GM19043 (cell line): Measurements from ENCODE around the gene CDCA4.
"Not testable (repeated sequence)": the region's sequence is repeated elsewhere in the genome, so short reads cannot be mapped to it uniquely, and the experiment has no call there.

Experiments used
- ATAC-seq: cut with Tn5 transposase; IDR thresholded peaks from one replicate; pipeline ENCODE4 v1.9.1; 2021; ENCODE audit warnings: low read depth; ENCODE audit not compliant: unreplicated experiment

The CDCA4 gene

DNA sequence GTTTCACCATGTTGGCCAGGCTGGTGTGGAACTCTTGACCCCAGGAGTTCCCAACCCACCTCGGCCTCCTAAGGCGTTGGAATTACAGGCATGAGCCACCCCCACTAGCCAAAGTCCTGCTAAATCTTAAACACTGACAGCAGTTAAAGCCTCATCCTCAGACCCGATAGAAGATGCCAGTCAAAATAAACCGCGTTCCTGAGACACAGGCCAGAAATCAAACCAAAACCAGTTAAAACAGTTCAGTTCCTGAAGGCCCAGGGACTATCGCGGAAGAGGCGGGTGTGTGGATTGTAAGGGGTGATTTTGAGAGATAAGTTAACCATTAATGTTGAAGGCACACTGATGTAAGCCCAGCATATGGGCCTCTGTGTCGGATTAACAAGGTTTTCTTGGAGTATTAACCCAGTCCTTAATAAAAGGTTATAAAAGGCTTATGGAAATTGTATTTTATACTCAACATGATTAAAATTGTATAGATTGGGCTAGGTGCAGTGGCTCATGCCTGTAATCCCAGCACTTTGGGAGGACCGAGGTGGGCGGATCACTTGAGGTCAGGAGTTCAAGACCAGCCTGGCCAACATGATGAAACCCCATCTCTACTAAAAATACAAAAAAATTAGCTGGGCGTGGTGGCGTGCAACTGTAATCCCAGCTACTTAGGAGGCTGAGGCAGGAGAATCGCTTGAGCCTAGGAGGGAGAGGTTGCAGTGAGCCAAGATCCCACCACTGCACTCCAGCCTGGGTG is 18.7 kb upstream of the CDCA4 start:
- no peak for ATAC-seq

GRCh38 chr14:105035616-105036015 is 14.7 kb upstream of the CDCA4 start:
- ATAC-seq: not testable (repeated sequence)

- ATAC-seq: no peak
These were observed 13.6 kb upstream of the CDCA4 start for GRCh38 chr14:105034315-105035039.

GRCh38 chr14:105033412-105033900 is 12.6 kb upstream of the CDCA4 start:
- not testable (repeated sequence) for ATAC-seq

DNA sequence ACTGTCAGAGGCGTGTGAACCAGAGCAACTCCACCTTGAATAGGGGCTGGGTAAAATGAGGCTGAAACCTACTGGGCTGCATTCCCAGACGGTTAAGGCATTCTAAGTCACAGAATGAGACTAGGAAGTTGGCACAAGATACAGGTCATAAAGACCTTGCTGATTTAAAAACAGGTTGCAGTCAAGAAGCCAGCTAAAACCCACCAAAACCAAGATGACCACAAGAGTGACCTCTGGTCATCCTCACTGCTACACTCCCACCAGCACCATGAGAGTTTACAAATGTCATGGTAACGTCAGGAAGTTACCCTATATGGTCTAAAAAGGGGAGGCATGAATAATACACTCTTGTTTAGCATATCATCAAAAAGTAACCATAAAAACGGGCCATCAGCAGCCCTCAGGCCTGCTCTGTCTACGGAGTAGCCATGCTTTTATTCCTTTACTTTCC is 11.6 kb upstream of the CDCA4 start:
- ATAC-seq: not testable (repeated sequence)

GRCh38 chr14:105030836-105031396 is 10.0 kb upstream of the CDCA4 start:
- no peak for ATAC-seq

GRCh38 chr14:105030194-105030593 is 9.3 kb upstream of the CDCA4 start:
- no peak for ATAC-seq

GRCh38 chr14:105029402-105029801 is 8.5 kb upstream of the CDCA4 start:
- ATAC-seq: no peak

- ATAC-seq: no peak
These were observed 7.5 kb upstream of the CDCA4 start for GRCh38 chr14:105028251-105028927.

DNA sequence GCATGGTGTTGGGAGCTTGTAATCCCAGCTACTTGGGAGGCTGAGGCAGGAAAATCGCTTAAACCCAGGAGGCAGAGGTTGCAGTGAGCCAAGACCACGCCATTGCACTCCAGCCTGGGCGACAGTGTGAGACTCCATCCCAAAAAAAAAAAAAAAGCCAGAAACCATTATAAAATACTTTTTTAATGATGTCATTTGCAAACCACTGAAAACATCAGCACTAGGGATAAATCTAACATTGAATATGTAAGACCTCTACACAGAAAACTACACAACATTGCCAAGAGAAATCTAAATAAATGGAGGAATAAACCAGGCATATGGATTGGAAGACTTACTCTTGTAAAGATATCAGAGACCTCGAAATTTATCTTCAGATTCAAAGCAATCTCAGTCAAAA is 6.8 kb upstream of the CDCA4 start:
- ATAC-seq: not testable (repeated sequence)

DNA sequence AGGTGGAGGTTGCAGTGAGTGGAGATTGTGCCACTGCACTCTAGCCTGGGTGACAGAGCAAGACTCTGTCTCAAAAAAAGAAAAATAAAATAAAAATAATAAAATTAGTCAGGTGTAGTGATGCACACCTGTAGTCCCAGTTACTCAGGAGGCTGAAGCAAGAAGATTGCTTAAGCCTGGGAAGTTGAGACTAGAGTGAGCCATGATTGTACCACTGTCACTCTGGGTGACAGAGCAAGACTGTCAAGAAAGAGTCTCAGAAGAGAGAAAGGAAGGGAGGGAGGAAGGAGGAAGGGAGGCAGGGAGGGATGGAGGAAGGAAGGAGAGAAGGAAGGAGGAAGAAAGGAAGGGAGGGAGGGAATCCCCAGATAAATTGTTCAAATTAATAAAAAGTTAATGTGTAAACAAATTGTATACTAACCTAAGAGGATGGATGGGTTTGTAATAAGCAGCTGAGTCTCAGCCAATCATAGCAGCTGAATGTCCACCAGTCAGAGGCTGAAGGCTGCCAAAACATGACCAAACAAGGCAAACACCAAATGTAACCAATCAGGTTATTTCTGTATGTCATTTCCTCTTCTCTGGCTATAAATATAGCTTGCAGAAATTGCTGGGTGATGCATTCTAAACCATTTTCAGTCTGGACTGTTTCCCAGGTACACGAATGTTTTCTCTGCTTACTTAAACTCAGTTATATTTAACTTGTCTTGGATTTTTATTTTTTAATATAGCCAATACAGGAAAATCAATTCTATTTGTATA is 6.1 kb upstream of the CDCA4 start:
- ATAC-seq: no peak

- ATAC-seq: no peak
These were observed 5.3 kb upstream of the CDCA4 start for GRCh38 chr14:105026033-105026785.

- no peak for ATAC-seq
These were observed 4.5 kb upstream of the CDCA4 start for GRCh38 chr14:105025429-105025828.

GRCh38 chr14:105023791-105024480 is 3.1 kb upstream of the CDCA4 start:
- ATAC-seq: no peak

DNA sequence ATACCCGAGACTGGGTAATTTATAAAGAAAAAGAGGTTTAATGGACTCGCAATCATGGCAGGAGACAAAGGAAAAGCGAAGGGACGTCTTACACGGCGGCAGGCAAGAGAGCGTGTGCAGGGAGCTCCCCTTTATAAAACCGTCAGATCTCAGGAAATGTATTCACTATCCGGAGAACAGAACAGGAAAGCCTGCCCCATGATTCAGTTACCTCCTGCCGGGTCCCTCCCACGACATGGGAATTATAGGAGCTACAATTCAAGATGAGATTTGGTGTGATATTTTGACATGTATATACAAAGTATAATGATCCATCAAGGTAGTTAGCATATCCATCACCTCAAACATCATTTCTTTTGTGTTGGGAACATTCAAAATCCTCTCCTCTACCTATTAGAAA is 2.3 kb upstream of the CDCA4 start:
- ATAC-seq: no peak

DNA sequence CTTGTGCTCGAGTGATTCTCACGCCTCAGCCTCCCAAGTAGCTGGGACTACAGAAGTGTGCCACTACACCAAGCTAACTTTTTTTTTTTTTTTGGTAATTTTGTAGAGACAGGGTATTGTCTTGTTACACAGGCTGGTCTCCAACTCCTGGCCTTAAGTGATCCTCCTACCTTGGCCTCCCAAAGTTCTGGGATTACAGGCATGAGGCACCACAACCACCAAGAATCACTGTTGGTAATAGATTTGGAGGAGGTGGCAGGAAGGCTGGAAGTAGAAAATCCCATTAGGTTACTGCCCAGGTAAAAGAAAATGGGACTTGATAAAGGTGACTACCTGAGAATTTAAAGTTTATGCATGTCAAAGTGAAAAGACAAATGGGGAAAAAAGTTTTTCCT is 1.4 kb upstream of the CDCA4 start:
- ATAC-seq: no peak

DNA sequence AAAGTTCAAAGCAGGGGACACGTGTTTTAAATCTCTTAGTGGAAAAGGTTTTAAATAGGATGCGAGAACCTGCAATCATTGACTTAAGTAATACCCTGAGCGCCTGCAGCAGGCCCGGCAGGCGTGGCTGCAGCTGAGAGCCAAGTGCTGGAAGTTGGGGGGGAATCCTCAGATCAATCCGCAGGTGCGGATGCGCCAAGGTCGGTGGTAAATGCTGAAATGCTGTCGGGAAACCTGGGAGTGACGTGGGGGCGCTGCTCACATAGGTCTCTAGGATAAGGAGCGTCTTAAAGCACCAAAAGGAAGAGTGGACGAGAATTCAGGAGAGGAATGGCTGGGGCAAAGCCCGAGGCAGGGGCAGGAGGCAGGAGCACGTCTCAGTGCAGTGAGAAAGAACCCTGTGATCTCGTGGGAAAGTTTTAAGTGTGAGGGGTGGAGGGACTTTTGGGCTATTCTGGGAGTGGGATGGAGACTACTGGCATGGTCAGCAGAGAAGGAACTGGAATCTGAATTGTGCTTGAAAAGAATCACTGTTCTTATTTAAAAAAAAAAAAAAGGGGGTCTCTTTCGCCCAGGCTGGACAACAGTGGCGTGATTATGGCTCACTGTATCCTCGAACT is 883 bp upstream of the CDCA4 start:
- ATAC-seq: no peak
